HFFc6 (cell line): Measurements from ENCODE around the gene STK32B. TPM values are rescaled to one million over a fixed set of nuclear protein-coding genes. Genes with fewer than 3 reads are reported as not detected.

ENCODE experiments used
- DNase-seq: peaks from one replicate; pipeline ENCODE4 v3.0.0-alpha.2; 2018
- H3K27ac Mint-ChIP-seq: 2 replicates; pipeline ENCODE4 v1.8.0; 2020; ENCODE audit warnings: mild to moderate bottlenecking, mixed read lengths
- H3K27me3 Mint-ChIP-seq: 2 replicates; pipeline ENCODE4 v1.8.0; 2021; ENCODE audit warnings: mild to moderate bottlenecking, moderate library complexity, mixed read lengths; ENCODE audit not compliant: insufficient read depth
- H3K36me3 Mint-ChIP-seq: 2 replicates; pipeline ENCODE4 v1.8.0; 2021; ENCODE audit warnings: low read depth, mixed read lengths
- H3K4me1 Mint-ChIP-seq: 2 replicates; pipeline ENCODE4 v1.8.0; 2020; ENCODE audit warnings: low read depth, mixed read lengths
- H3K4me3 Mint-ChIP-seq: 2 replicates; pipeline ENCODE4 v1.8.0; 2020; ENCODE audit warnings: mild to moderate bottlenecking, moderate library complexity, mixed read lengths
- H3K9me3 Mint-ChIP-seq: 2 replicates; pipeline ENCODE4 v1.8.0; 2020; ENCODE audit warnings: mild to moderate bottlenecking, mixed read lengths
- CTCF ChIP-seq: fragments of 200-600 bp; sonication (generic); IDR thresholded peaks from 2 replicates; pipeline ENCODE4 v1.5.0; 2021; ENCODE audit warnings: antibody characterized with exemption, mild to moderate bottlenecking
- total RNA-seq, 6 experiments: library from RNA; stranded (reverse); fragmentation: NEBNext Ultra II Directional; extraction: Animal tissue kit (Norgen Biotek cat#: 25700); gene quantifications; 2 replicates in 1 of 6; 3 replicates in 5 of 6; pipeline ENCODE4 v1.2.3, GENCODE V29; 2021

Gene STK32B
- total RNA-seq, 6 experiments from 2014 or later = 0.14 to 0.33 (median 0.18) TPM; not detected in 1

- no peak overlapping the region for H3K27ac Mint-ChIP-seq
- peaks cover 1% of the 10 kb centered on the region; the same call in 1 of the 2 replicates for H3K36me3 Mint-ChIP-seq
- no peak for DNase-seq
- H3K27me3 Mint-ChIP-seq = peaks cover 5% of the 10 kb centered on the region
- H3K4me1 Mint-ChIP-seq = no peaks in the 10 kb centered on the region
- H3K9me3 Mint-ChIP-seq = peaks cover 54% of the 10 kb centered on the region
- no peak overlapping the region for H3K4me3 Mint-ChIP-seq
- no peak for TF ChIP-seq CTCF
These were observed 164.0 kb downstream of the STK32B start for GRCh38 chr4:5215321-5215720.

GRCh38 chr4:5217421-5217820 is 166.1 kb downstream of the STK32B start:
- no peaks in the 10 kb centered on the region for H3K36me3 Mint-ChIP-seq
- peaks cover 66% of the 10 kb centered on the region for H3K9me3 Mint-ChIP-seq
- H3K27me3 Mint-ChIP-seq = peaks cover 3% of the 10 kb centered on the region; the same call in 1 of the 2 replicates
- no peak for TF ChIP-seq CTCF
- no peak for DNase-seq
- no peak overlapping the region for H3K27ac Mint-ChIP-seq
- no peaks in the 10 kb centered on the region for H3K4me1 Mint-ChIP-seq
- H3K4me3 Mint-ChIP-seq = no peak overlapping the region

- H3K4me3 Mint-ChIP-seq = no peak overlapping the region
- no peak overlapping the region for H3K27ac Mint-ChIP-seq
- no peaks in the 10 kb centered on the region for H3K27me3 Mint-ChIP-seq
- DNase-seq = no peak
- no peaks in the 10 kb centered on the region for H3K36me3 Mint-ChIP-seq
- H3K4me1 Mint-ChIP-seq = no peaks in the 10 kb centered on the region
- no peak for TF ChIP-seq CTCF
- H3K9me3 Mint-ChIP-seq = peaks cover 77% of the 10 kb centered on the region
These were observed 167.2 kb downstream of the STK32B start for GRCh38 chr4:5218376-5219069.

DNA sequence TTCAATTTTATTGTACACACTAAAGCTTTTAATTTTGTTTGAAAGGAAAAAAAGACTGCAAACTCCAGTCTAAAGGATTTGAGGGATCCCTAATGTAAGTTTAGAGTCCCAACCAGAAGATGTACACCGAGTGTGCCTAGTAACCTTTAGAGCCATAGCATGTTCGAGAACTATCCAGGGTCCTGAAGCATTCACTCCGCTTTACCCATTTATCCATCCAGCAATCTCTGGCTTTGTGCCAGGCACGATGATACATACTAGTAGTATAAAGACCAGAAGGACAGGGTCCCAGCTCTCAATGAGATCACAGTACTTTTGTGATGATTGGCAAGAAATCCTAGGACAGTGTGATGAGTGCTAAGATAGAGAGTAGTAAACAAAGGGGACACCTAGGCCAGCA is 168.7 kb downstream of the STK32B start:
- H3K36me3 Mint-ChIP-seq = no peaks in the 10 kb centered on the region
- H3K4me3 Mint-ChIP-seq = no peak overlapping the region
- DNase-seq = no peak
- no peaks in the 10 kb centered on the region for H3K27me3 Mint-ChIP-seq
- H3K27ac Mint-ChIP-seq = no peak overlapping the region
- TF ChIP-seq CTCF = no peak
- H3K4me1 Mint-ChIP-seq = no peaks in the 10 kb centered on the region
- H3K9me3 Mint-ChIP-seq = peaks cover 78% of the 10 kb centered on the region

DNA sequence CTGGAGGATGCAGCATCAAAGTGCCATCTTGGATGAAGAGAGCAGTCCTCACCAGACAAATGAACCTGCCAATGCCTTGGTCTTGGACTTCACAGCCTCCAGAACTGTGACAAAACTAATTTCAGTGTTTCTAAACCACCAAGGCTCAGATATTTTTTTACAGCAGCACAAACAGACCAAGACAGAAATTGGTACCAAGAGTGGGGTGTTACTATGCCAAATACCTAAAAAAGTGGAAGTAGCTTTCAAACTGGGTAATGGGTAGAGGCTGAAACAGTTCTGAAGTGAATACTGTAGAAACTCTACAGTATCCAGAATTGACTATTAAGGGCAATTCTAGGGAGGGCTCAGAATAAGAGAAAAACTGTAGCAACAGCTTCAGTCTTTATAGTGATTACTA is 170.8 kb downstream of the STK32B start:
- H3K9me3 Mint-ChIP-seq = peaks cover 70% of the 10 kb centered on the region
- H3K27ac Mint-ChIP-seq = no peak overlapping the region
- no peaks in the 10 kb centered on the region for H3K27me3 Mint-ChIP-seq
- no peak overlapping the region for H3K4me3 Mint-ChIP-seq
- H3K36me3 Mint-ChIP-seq = no peaks in the 10 kb centered on the region
- no peak for TF ChIP-seq CTCF
- DNase-seq = no peak
- no peaks in the 10 kb centered on the region for H3K4me1 Mint-ChIP-seq
